Prostate gland (tissue), 2 donors: ENCODE data around the gene SPR.

Experiments used
- POLR2A ChIP-seq: fragments of 450-650 bp; IDR thresholded peaks from one replicate; pipeline ENCODE4 v1.6.1; 2016; ENCODE audit warnings: antibody characterized with exemption, mild to moderate bottlenecking
- POLR2AphosphoS5 ChIP-seq: sonication (generic); formaldehyde crosslinking; IDR thresholded peaks from one replicate; pipeline ENCODE4 v1.6.1; 2017; ENCODE audit warnings: antibody characterized with exemption
- TF ChIP-seq, protein P1 (sequence below), 4 experiments: fragments of 200-600 bp in 2 of 4; fragments of 450-650 bp in 2 of 4; sonication (generic) in 2 of 4; IDR thresholded peaks; 1 replicate in 3 of 4; 2 replicates in 1 of 4; pipeline ENCODE4 v1.5.1; 2016 to 2019; ENCODE audit warnings: antibody characterized with exemption in 4 of 4, mild to moderate bottlenecking in 2 of 4, moderate library complexity in 2 of 4

DNA sequence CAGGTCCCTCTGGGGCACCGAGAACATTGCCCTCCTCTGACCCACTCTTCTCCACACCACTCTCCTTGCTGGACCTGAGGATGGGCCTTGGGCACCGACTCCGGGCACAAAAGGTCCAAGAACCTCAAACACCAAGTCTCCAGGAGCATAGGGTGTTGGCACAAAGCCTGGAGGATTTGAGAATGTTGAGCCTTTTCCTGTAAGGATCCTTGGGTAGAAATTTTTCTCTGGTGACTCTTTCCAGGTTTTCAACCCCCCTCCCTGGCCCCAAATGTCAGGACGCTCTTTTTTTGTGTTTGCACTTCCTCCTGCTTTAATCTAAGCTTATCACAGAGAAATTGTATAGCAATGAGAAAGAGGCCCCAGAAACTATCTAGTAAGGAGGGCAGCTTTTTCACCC, 9.2 kb downstream of the SPR start:
- TF ChIP-seq POLR2A = no peak
- TF ChIP-seq, protein P1, sequence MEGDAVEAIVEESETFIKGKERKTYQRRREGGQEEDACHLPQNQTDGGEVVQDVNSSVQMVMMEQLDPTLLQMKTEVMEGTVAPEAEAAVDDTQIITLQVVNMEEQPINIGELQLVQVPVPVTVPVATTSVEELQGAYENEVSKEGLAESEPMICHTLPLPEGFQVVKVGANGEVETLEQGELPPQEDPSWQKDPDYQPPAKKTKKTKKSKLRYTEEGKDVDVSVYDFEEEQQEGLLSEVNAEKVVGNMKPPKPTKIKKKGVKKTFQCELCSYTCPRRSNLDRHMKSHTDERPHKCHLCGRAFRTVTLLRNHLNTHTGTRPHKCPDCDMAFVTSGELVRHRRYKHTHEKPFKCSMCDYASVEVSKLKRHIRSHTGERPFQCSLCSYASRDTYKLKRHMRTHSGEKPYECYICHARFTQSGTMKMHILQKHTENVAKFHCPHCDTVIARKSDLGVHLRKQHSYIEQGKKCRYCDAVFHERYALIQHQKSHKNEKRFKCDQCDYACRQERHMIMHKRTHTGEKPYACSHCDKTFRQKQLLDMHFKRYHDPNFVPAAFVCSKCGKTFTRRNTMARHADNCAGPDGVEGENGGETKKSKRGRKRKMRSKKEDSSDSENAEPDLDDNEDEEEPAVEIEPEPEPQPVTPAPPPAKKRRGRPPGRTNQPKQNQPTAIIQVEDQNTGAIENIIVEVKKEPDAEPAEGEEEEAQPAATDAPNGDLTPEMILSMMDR (IDR thresholded peaks at IDR 0.05) = no peak
- no peak for TF ChIP-seq POLR2AphosphoS5
